ENCODE results near the gene RETN. TPM values are rescaled to one million over a fixed set of nuclear protein-coding genes. Genes with fewer than 3 reads are reported as not detected.
A peak's percentile ranks its signal among the peaks of the same experiment; 100 is the strongest.

The RETN gene
- total RNA-seq, 2 donors from 2014 or later, result not detected

DNA sequence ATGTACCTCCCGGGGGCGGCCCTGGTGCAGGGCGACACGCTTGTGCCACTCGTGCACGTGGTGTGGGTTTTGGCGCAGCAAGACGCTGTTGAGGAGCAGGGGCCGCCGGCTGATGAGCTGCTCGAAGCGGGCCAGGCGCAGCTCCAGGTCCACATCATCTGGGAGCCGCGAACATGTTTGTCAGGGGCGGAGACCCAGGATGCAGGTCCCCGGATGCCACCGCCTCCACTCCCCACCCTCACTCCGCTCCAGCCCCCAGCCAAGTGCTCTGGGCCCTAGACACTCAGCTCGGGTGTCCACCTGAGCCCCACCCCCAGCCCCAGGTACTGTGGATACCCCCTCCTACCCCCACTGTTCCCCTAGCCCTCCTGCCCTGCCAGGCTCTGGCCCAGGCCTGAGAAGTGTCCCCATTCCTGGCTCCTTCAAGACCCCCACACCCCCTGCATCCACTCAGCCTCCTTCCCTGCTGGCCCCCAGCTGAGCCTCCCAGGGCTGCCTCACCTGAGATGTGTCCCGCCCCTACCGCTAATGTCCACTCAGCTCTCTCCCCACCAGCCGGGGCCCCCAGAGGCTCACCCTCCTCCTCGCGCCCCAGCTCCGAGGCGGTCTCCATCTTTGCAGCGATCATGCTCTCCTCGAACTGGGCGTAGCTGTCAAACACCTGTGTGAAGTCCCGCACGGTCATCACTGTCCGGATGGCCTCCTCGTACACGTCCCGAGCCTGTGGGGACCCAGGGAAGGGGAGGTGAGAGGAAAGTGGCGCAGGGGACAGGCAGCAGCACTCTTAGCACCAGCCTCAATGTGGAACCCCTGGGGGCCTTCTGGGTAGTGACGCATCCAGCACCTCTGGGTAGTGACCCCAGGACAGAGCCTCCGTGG, 44.9 kb upstream of the RETN start:
- no peaks in the 10 kb centered on the region for H3K9me3 ChIP-seq
- H3K4me3 ChIP-seq, result no peak overlapping the region
- H3K36me3 ChIP-seq, result peaks cover 52% of the 10 kb centered on the region
- TF ChIP-seq CTCF (IDR thresholded peaks at IDR 0.05), result no peak
- peaks cover 12 to 15% of the 10 kb centered on the region in 2 donors for H3K4me1 ChIP-seq (ENCODE audit: control insufficient read depth in 1 of 2, low read depth in 2 of 2)
- no peak overlapping the region for H3K27ac ChIP-seq
- DNase-seq (ENCODE audit: low spot score) (no peak), ATAC-seq (ENCODE audit: insufficient number of reproducible peaks, low FRiP score, low read depth) (no peak)
- no peaks in the 10 kb centered on the region for H3K27me3 ChIP-seq (replicated peaks; ENCODE audit: insufficient read depth)

- Histone ChIP-seq H3K36me3 (peaks cover 49% of the 10 kb centered on the region), H3K27me3 (replicated peaks; ENCODE audit: insufficient read depth) (no peaks in the 10 kb centered on the region), H3K9me3 (no peaks in the 10 kb centered on the region), H3K4me1 (ENCODE audit: control insufficient read depth in 1 of 2, low read depth in 2 of 2) (peaks cover 12 to 16% of the 10 kb centered on the region in 2 donors), H3K27ac (no peak overlapping the region), H3K4me3 (no peak overlapping the region)
- DNase-seq (ENCODE audit: low spot score) (no peak), ATAC-seq (ENCODE audit: insufficient number of reproducible peaks, low FRiP score, low read depth) (no peak)
- TF ChIP-seq CTCF (IDR thresholded peaks at IDR 0.05), result no peak
Measured at GRCh38 chr19:7624810-7625209, 44.0 kb upstream of the RETN start.

DNA sequence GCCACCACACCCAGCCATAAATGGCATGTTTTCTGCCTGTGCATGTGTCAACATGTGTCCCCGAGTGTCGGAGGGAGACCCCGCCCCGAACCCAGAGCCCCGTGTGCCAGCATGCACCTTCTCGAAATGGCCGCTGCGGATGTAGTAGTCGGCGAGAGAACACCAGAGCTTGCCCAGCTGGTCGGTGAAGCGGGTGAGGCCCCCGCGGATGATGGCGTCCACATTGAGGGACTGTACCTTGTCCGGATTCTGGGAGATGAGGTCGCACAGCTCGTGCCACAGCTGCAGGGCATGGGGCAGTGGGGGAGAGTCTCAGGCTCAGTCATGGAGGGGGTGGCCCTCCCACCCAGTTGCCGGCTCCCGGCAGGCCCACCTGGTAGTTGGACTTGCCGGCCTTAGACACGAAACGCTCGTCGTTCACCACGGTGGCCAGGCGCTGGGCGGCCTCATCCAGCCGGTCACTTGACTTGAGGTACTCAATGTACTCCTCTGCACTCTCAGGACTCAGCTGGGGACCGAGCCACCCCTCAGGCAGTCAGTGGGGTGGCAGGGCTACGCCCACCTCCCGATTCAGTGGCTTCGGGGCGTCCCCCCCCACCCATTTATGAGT, 43.0 kb upstream of the RETN start:
- H3K4me3 ChIP-seq, result no peak overlapping the region
- H3K36me3 ChIP-seq, result peaks cover 39% of the 10 kb centered on the region
- TF ChIP-seq CTCF (IDR thresholded peaks at IDR 0.05), result no peak
- H3K27me3 ChIP-seq (replicated peaks; ENCODE audit: insufficient read depth), result no peaks in the 10 kb centered on the region
- ATAC-seq (ENCODE audit: insufficient number of reproducible peaks, low FRiP score, low read depth) (no peak), DNase-seq (ENCODE audit: low spot score) (no peak)
- no peak overlapping the region for H3K27ac ChIP-seq
- peaks cover 21 to 26% of the 10 kb centered on the region in 2 donors for H3K4me1 ChIP-seq (ENCODE audit: control insufficient read depth in 1 of 2, low read depth in 2 of 2)
- H3K9me3 ChIP-seq, result no peaks in the 10 kb centered on the region

DNA sequence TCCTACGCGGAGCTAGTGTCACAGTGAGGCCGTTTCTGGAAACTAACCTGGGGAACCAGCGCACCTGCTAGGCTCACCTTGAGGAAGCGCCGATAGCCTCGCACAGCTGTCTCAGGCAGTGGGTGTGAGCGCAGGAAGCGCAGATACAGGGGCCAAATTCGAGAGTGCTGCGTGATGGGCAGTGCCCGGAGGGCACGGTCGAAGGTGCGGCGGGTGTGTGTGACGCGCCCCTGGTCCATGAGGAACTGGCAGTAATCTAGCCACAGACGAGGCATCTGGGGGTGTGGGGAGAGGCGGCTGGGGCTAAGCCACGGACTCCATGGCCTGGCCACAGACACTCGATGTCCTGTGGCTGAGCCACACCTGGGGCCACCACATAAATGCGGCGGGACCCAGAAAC, 41.7 kb upstream of the RETN start:
- H3K4me1 ChIP-seq (ENCODE audit: control insufficient read depth in 1 of 2, low read depth in 2 of 2), result peaks cover 22 to 29% of the 10 kb centered on the region in 2 donors
- no peak overlapping the region for H3K4me3 ChIP-seq
- no peak for DNase-seq (ENCODE audit: low spot score)
- no peak for ATAC-seq (ENCODE audit: insufficient number of reproducible peaks, low FRiP score, low read depth)
- H3K27ac ChIP-seq, result no peak overlapping the region
- H3K27me3 ChIP-seq (replicated peaks; ENCODE audit: insufficient read depth), result no peaks in the 10 kb centered on the region
- peaks cover 26% of the 10 kb centered on the region for H3K36me3 ChIP-seq
- H3K9me3 ChIP-seq, result no peaks in the 10 kb centered on the region
- TF ChIP-seq CTCF (IDR thresholded peaks at IDR 0.05), result no peak

GRCh38 chr19:7628589-7629311, 40.1 kb upstream of the RETN start:
- DNase-seq (ENCODE audit: low spot score), result no peak
- Histone ChIP-seq H3K9me3 (no peaks in the 10 kb centered on the region), H3K27ac (peak overlapping the region; percentile 81 to 85), H3K4me1 (ENCODE audit: control insufficient read depth in 1 of 2, low read depth in 2 of 2) (peaks cover 22 to 29% of the 10 kb centered on the region in 2 donors), H3K36me3 (peaks cover 11% of the 10 kb centered on the region), H3K4me3 (peak overlapping the region; percentile 99), H3K27me3 (replicated peaks; ENCODE audit: insufficient read depth) (no peaks in the 10 kb centered on the region)
- ATAC-seq (ENCODE audit: insufficient number of reproducible peaks, low FRiP score, low read depth), result no peak
- TF ChIP-seq CTCF (IDR thresholded peaks at IDR 0.05), result no peak
